Anterior cingulate cortex (tissue), 58 donors: ENCODE data around the gene DIP2C.
"Not testable (repeated sequence)": the region's sequence is repeated elsewhere in the genome, so short reads cannot be mapped to it uniquely, and the experiment has no call there.

Source experiments
- DNase-seq, 58 donors: peaks; one replicate each; lab custom pipeline; 2025; lab: John Stamatoyannopoulos, UW

DIP2C gene

GRCh38 chr10:490891-491571 is 198.4 kb downstream of the DIP2C start:
- DNase-seq, result peak in 31 of 58 donors; percentile 17 to 74 (median 51)

- DNase-seq, result no peak
Measured at GRCh38 chr10:490256-490655, 199.2 kb downstream of the DIP2C start.

DNA sequence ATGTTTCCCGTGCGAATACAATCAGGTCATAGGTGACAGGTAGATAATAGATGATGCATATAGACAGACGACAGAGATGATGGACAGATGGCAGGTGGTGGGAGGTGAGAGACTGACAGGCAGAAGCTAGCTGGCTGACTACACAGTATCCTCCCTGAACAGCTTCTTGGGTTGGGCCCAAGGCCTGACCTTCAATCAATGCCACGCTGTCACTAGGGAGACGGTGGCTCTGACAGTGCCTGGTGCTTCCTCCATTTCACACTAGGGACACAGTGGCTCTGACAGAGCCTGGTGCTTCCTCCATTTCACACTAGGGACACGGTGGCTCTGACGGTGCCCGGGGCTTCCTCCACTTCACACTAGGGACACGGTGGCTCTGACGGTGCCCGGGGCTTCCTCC is 200.1 kb downstream of the DIP2C start:
- DNase-seq, result no peak

- no peak for DNase-seq
Measured at GRCh38 chr10:488933-489215, 200.6 kb downstream of the DIP2C start.

DNA sequence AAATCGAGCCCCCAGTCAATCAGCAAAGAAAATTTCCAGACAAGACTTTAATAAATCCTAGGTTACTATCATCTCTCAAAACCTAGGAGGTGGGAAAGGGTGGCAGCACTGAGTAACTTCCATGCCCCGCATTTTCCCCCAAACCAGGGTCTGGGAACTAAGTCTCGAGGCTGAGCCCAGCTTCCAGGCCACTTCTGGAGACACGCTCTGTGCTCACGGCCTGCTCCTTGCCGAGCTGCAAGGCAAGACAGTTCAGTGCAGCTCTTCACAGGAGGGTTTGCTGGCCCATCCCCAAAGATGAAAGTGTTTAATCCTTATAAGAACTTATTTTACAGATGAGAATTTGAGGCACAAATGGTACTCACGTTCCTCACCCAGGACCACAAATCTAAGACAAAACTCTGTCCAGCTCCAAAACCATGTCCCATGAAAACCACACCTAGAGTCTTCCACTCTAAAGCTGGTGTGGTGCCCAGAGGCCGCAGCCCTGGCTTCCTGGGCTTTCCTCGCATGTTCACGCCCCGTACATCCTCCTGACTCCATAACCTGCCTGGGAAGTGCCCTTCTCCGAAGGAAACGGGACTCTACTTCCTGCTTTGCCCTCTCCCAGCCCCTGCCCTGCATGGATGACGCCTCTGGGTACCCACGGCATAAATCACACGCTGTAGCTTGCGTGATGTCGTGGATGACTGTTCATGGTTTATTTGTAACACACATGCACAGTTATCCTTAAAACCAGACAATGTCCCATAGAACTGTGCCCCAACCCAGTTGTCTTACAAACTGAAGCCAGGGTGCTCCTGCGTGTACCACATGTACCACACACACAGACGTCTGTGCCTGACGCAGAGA is 201.2 kb downstream of the DIP2C start:
- no peak for DNase-seq

DNA sequence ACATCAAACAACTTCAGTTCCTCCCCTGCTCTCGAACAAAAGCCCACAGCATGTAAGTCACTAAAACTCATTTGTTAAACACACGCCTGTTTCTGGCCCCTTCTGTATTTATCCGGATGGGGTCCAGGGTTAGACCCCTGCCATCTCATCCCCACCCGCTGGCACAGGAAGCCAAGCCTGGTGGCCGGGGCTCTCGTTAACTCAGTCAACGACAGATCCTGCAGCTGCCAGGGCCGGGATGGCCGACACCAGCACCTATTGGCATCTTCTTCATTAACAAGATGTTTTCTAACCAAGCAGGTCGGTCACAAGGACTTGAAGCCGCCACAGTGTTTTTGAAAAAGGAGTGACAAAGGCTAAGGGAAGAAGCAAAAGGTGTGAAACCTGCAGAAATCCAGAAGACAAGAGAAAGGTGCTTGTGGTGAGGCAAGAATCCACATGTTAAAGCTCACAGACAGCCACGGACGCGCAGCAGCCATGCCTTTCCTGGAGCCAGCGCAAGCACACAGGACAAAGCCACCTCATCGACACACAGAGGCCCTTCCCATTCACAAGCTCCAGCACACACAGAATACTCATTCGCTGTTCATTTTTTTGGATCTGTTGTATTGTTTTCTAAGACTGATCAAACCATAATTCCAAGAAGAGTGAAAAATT is 202.7 kb downstream of the DIP2C start:
- no peak for DNase-seq

- no peak for DNase-seq
Measured at GRCh38 chr10:486206-486605, 203.3 kb downstream of the DIP2C start.

DNA sequence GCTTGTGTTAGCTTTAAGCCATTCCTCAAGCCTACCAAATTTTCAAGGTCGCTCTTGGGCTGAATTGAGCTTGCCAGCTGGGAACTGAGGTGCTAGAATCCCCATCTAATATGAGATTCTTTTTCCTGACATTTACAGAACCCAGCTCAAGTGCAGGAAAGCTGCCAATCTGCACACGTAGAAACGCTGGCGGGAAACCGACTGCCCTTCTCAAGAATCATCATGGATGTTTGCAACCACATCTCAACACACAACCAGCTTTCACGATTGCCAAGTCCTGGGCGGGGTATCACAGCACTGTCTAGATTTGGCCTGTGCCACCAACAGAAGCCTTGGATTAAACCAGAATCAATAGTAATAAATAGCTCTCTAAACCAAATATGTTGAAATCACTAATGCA is 203.7 kb downstream of the DIP2C start:
- DNase-seq, result no peak

DNA sequence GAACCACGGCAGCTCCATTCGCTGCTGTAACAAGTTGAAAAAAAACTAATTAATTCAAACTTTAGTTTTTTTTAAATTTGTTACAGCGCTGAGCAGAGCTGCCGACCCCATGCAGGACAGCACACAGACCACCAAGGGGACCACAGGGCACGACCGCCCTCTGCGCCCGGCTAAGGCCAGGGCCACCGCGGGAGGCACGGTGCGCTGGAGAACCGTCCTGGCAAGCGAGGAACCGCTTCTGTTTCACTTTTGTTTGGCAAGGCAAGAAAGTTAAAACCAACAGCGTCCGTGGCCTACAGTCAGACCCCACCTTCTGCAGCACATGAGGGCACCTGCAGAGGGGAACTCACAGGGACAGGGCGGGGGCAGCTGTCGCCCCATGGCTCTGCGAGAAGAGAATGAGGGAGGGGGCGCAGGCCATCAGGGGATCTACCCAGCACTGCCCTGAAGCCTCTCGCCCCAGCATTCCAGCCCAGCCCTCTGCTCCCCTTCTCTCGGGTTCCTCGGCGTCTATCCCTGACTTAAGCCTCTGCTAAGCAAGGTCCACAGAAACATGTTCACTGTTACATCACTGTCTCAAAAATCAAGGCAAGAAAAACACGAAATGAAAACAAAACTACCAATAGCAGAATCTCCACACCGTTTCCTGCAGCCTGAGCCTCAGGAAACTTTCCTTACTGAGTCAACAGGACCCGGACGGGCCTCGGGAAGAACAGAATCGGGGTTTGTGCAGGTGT is 204.4 kb downstream of the DIP2C start:
- DNase-seq, result no peak

- DNase-seq, result peak in 1 of 58 donors; percentile 31
Measured at GRCh38 chr10:484441-484924, 205.0 kb downstream of the DIP2C start.

DNA sequence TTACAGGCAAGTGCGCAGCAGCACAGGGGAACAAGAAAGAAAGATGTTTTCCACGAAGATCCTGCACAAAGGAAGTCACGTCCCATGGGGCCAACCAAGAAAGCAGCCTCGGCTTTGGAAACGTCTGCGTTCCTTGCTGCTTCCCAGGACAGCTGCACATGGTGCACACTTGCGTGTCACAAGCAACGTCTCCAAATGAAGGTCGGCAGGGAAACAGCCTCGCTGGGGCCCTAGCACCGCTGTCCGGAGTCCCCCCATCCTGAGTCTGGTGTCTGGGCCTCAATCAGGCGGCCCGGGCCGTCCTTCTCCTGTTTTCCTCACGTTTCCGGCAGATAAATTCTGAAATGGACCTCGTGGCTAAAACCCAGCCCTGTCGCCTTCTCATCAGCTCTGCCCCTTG is 206.2 kb downstream of the DIP2C start:
- DNase-seq, result no peak

GRCh38 chr10:482848-483247 is 206.6 kb downstream of the DIP2C start:
- no peak for DNase-seq

GRCh38 chr10:482051-482501 is 207.4 kb downstream of the DIP2C start:
- no peak for DNase-seq

- DNase-seq, result no peak
Measured at GRCh38 chr10:481628-482027, 207.8 kb downstream of the DIP2C start.

GRCh38 chr10:480928-481552 is 208.4 kb downstream of the DIP2C start:
- peak in 12 of 58 donors; percentile 25 to 52 (median 40) for DNase-seq

- DNase-seq, result no peak
Measured at GRCh38 chr10:480498-480927, 209.0 kb downstream of the DIP2C start.

DNA sequence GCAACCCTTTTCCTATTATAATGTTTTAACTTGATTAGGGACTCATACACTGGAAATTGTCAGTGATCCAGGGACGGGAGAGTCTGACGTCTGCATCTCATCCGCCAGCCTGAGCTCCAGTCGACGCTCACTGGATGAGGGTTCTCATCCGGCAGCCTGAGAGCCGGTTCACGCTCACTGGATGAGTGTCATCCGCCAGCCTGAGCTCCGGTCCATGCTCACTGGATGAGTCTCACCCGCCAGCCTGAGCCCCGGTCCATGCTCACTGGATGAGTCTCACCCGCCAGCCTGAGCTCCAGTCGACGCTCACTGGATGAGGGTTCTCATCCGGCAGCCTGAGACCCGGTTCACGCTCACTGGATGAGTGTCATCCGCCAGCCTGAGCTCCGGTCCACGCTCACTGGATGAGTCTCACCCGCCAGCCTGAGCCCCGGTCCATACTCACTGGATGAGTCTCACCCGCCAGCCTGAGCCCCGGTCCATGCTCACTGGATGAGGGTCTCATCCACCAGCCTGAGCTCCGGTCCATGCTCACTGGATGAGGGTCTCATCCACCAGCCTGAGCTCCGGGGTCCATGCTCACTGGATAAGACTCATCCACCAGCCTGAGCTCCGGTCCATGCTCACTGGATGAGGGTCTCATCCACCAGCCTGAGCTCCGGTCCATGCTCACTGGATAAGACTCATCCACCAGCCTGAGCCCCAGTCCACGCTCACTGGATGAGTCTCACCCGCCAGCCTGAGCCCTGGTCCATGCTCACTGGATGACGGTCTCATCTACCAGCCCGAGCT is 209.6 kb downstream of the DIP2C start:
- not testable (repeated sequence) for DNase-seq

DNA sequence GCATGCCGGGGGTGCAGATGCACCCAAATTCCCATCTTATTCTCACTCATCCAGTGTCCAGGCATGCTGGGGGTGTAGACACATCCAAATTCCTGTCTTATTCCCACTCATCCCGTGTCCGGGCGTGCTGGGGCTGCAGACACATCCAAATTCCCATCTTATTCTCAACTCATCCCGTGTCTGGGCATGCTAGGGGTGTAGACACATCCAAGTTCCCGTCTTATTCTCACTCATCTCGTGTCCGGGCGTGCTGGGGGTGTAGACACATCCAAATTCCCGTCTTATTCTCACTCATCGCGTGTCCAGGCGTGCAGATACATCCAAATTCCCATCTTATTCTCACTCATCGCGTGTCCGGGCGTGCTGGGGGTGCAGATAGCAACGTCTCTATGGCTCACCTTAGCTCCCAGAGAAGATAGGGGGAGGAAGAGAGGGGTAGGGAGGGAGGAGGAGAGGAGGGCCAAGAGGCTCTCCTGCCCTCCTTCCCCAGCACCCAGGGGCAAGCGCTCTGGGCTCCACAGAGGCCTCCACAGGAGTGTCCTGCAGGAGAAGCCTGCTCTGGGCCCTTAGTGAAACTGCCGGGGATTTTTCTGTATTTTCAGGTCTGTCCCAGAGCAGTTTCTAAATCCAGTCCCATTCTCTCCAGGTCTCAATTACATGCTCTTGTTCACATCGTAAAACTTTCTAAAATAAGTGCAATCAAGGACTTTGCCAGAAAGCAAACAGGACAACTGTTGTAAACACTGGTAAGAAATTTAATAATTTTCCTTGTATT is 210.8 kb downstream of the DIP2C start:
- no peak for DNase-seq

GRCh38 chr10:477620-478019 is 211.8 kb downstream of the DIP2C start:
- no peak for DNase-seq
